CD4-positive, alpha-beta memory T cell (primary cell): Measurements from ENCODE around the gene DIS3L2. TPM values are rescaled to one million over a fixed set of nuclear protein-coding genes. Genes with fewer than 3 reads are reported as not detected.
A peak's percentile ranks its signal among the peaks of the same experiment; 100 is the strongest.

Experiments
- CTCF ChIA-PET: fragments of 350-600 bp; sonication (Branson Sonifier 250); formaldehyde crosslinking; loops from one replicate; lab custom pipeline; 2021; ENCODE audit warnings: inconsistent platforms; ENCODE audit not compliant: partially characterized antibody; lab: Charles Lee
- POLR2A ChIA-PET: fragments of 350-600 bp; sonication (Branson Sonifier 250); formaldehyde crosslinking; loops from one replicate; lab custom pipeline; 2021; ENCODE audit not compliant: partially characterized antibody; lab: Charles Lee
- DNase-seq, 5 donors: peaks; one replicate each; pipeline versions ENCODE4 v3.0.0 to v3.0.0-alpha.2; 2020 to 2022; ENCODE audit warnings: mixed read lengths in 1 of 5
- H3K27ac ChIP-seq: one replicate; pipeline ENCODE4 v1.7.0; 2013; ENCODE audit warnings: low read depth, low read length
- H3K27me3 ChIP-seq: 2 replicates; pipeline ENCODE4 v1.7.0; 2013; ENCODE audit warnings: mild to moderate bottlenecking, low read length, moderate library complexity; ENCODE audit not compliant: insufficient read depth
- H3K36me3 ChIP-seq: 2 replicates; pipeline ENCODE4 v1.7.0; 2013; ENCODE audit warnings: mild to moderate bottlenecking, low read length, moderate library complexity; ENCODE audit not compliant: insufficient read depth
- H3K4me1 ChIP-seq: 2 replicates; pipeline ENCODE4 v1.7.0; 2013; ENCODE audit warnings: mild to moderate bottlenecking, low read length, moderate library complexity; ENCODE audit not compliant: insufficient read depth
- H3K4me3 ChIP-seq, 2 donors: one replicate each; pipeline ENCODE4 v1.7.0; 2013; ENCODE audit warnings: low read length in 2 of 2, mild to moderate bottlenecking in 1 of 2
- H3K9me3 ChIP-seq, 2 donors: one replicate each; pipeline ENCODE4 v1.7.0; 2013; ENCODE audit warnings: low read length in 2 of 2, control low read depth in 1 of 2; ENCODE audit not compliant: control insufficient read depth in 1 of 2
- H3K27ac Mint-ChIP-seq, 7 donors: one replicate each; pipeline ENCODE4 v1.8.0; 2020 to 2021; ENCODE audit warnings: mixed read lengths in 7 of 7, mild to moderate bottlenecking in 6 of 7, inconsistent platforms in 3 of 7, moderate library complexity in 3 of 7
- H3K27me3 Mint-ChIP-seq, 2 donors: one replicate each; pipeline ENCODE4 v1.8.0; 2020 to 2021; ENCODE audit warnings: mixed read lengths in 2 of 2
- H3K36me3 Mint-ChIP-seq, 2 donors: one replicate each; pipeline ENCODE4 v1.8.0; 2020 to 2021; ENCODE audit warnings: mixed read lengths in 2 of 2, inconsistent platforms in 1 of 2, mild to moderate bottlenecking in 1 of 2
- H3K4me1 Mint-ChIP-seq, 4 donors: one replicate each; pipeline ENCODE4 v1.8.0; 2020 to 2021; ENCODE audit warnings: mixed read lengths in 4 of 4, mild to moderate bottlenecking in 1 of 4
- H3K4me3 Mint-ChIP-seq, 8 donors: one replicate each; pipeline ENCODE4 v1.8.0; 2020 to 2021; ENCODE audit warnings: mixed read lengths in 8 of 8, mild to moderate bottlenecking in 7 of 8, moderate library complexity in 6 of 8, inconsistent platforms in 3 of 8
- H3K9me3 Mint-ChIP-seq, 8 donors: one replicate each; pipeline ENCODE4 v1.8.0; 2020 to 2021; ENCODE audit warnings: mixed read lengths in 8 of 8, mild to moderate bottlenecking in 5 of 8, inconsistent platforms in 3 of 8, moderate library complexity in 1 of 8
- intact Hi-C: fragments of 100-400 bp; cut with micrococcal nuclease; formaldehyde crosslinking; loops from one replicate; pipeline ENCODE4 v1.15.1; 2023
- polyA plus RNA-seq, 2 donors: library from polyadenylated mRNA; unstranded; fragments of 300-500 nt; fragmentation: Illumina TruSeq; gene quantifications; one replicate each; pipeline ENCODE4 v1.2.3, GENCODE V29; 2021
- total RNA-seq, 2 experiments: library from RNA; stranded (reverse); gene quantifications; one replicate each; pipeline ENCODE4 v1.2.3, GENCODE V29; 2021

The DIS3L2 gene
- total and polyA plus RNA-seq, 4 experiments from 2014 or later: 16.0 to 59.7 (median 39.3) TPM

DNA sequence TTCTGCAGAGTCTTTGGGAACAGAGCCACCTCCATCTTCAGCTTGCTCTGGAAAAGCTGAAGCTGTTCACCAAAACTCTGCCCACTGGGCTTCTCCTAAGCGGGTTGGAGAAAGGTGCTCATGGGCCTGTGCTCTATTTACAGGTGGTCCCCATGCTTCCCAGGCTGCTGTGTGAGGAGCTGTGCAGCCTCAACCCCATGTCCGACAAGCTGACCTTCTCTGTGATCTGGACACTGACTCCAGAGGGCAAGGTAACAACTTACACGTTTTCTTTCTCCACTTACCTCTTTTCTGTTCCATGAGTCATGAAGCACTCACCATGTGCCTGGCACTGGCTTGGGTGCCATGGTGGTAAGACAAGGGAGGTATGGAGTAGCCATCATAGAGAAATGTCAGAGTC is 287.6 kb downstream of the DIS3L2 start:
- ChIA-PET CTCF (no interaction called here), POLR2A (no interaction called here)
- peaks cover 28 to 30% of the 10 kb centered on the region in 2 donors for H3K36me3 Mint-ChIP-seq
- H3K4me1 ChIP-seq: no peaks in the 10 kb centered on the region
- H3K27me3 Mint-ChIP-seq: no peaks in the 10 kb centered on the region
- DNase-seq: no peak
- H3K9me3 ChIP-seq: no peaks in the 10 kb centered on the region
- peak overlapping the region in 1 of 7 donors; percentile 9 for H3K27ac Mint-ChIP-seq
- no peaks in the 10 kb centered on the region for H3K4me1 Mint-ChIP-seq
- H3K27me3 ChIP-seq: no peaks in the 10 kb centered on the region
- no peaks in the 10 kb centered on the region for H3K9me3 Mint-ChIP-seq
- no peak overlapping the region for H3K27ac ChIP-seq
- H3K4me3 ChIP-seq: no peak overlapping the region
- no peaks in the 10 kb centered on the region for H3K36me3 ChIP-seq
- intact Hi-C loops: no loop called here
- no peak overlapping the region for H3K4me3 Mint-ChIP-seq

- no peaks in the 10 kb centered on the region for H3K4me1 ChIP-seq
- no peaks in the 10 kb centered on the region for H3K27me3 ChIP-seq
- DNase-seq: no peak
- H3K27ac ChIP-seq: no peak overlapping the region
- no peaks in the 10 kb centered on the region for H3K4me1 Mint-ChIP-seq
- CTCF ChIA-PET: no interaction called here
- no peaks in the 10 kb centered on the region for H3K9me3 Mint-ChIP-seq
- H3K27me3 Mint-ChIP-seq: no peaks in the 10 kb centered on the region
- H3K36me3 ChIP-seq: no peaks in the 10 kb centered on the region
- intact Hi-C loops: no loop called here
- H3K36me3 Mint-ChIP-seq: peaks cover 30 to 32% of the 10 kb centered on the region in 2 donors
- H3K27ac Mint-ChIP-seq: peak overlapping the region in 1 of 7 donors; percentile 49
- POLR2A ChIA-PET: no interaction called here
- H3K9me3 ChIP-seq: no peaks in the 10 kb centered on the region
- no peak overlapping the region for H3K4me3 ChIP-seq
- no peak overlapping the region for H3K4me3 Mint-ChIP-seq
Observed at GRCh38 chr2:232250246-232251175, 289.0 kb downstream of the DIS3L2 start.

DNA sequence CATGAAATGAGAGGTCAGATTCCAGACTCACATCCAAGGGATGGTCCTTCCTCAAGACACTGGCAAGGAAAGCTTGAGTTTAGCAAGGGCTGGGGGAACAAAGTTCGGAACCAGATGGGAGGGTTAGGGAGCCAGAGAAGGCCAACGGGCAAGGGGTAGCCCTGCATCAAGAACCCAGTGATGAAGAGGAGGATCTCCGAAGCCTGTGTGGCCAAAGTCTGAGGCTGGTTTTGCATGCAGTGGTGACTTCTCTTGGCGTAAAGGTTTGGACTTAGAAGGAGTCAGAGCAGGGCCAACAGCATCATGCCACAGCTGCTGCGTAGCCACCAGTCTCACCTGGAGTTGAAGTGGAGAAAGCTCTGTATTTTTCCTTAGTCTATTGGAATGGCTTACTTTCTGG is 293.5 kb downstream of the DIS3L2 start:
- POLR2A ChIA-PET: no interaction called here
- no peaks in the 10 kb centered on the region for H3K27me3 Mint-ChIP-seq
- intact Hi-C loops: no loop called here
- peaks cover 2% of the 10 kb centered on the region for H3K36me3 ChIP-seq
- H3K27ac Mint-ChIP-seq: peak overlapping the region in 1 of 7 donors; percentile 41
- no peaks in the 10 kb centered on the region for H3K9me3 ChIP-seq
- H3K9me3 Mint-ChIP-seq: no peaks in the 10 kb centered on the region
- CTCF ChIA-PET: no interaction called here
- H3K4me1 Mint-ChIP-seq: no peaks in the 10 kb centered on the region
- H3K36me3 Mint-ChIP-seq: peaks cover 34 to 37% of the 10 kb centered on the region in 2 donors
- H3K4me3 ChIP-seq: no peak overlapping the region
- no peak overlapping the region for H3K27ac ChIP-seq
- H3K27me3 ChIP-seq: no peaks in the 10 kb centered on the region
- no peak for DNase-seq
- no peaks in the 10 kb centered on the region for H3K4me1 ChIP-seq
- no peak overlapping the region for H3K4me3 Mint-ChIP-seq

DNA sequence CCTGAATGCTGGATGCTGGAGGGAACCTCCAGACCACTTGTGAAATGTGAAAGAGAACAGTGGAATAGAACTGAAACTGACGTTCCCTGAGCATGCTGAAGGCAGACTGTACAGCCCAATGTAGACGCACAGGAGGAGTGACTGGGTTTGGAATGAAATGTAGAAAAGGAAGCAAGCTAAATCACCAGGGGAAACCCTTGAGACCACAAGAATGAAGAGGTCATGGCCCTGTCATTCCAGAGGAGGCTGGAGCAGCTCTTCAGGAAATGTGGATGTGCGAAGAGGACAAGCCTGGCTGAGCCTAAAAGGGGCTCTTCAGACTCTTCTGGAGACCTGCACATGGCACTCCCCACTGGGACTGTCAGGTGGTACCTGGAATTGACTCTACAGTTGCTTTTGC is 298.6 kb downstream of the DIS3L2 start:
- H3K4me3 ChIP-seq: no peak overlapping the region
- DNase-seq: no peak
- H3K4me1 Mint-ChIP-seq: no peaks in the 10 kb centered on the region
- H3K27me3 ChIP-seq: no peaks in the 10 kb centered on the region
- H3K27me3 Mint-ChIP-seq: no peaks in the 10 kb centered on the region
- peaks cover 28% of the 10 kb centered on the region for H3K36me3 ChIP-seq
- H3K4me3 Mint-ChIP-seq: no peak overlapping the region
- ChIA-PET CTCF (no interaction called here), POLR2A (no interaction called here)
- intact Hi-C loops: no loop called here
- no peaks in the 10 kb centered on the region for H3K4me1 ChIP-seq
- H3K27ac Mint-ChIP-seq: peak overlapping the region in 2 of 7 donors; percentile 30 to 67
- H3K36me3 Mint-ChIP-seq: peaks cover 50 to 53% of the 10 kb centered on the region in 2 donors
- no peaks in the 10 kb centered on the region for H3K9me3 ChIP-seq
- peaks cover 0 to 2% (median 0%) of the 10 kb centered on the region in 8 donors for H3K9me3 Mint-ChIP-seq
- H3K27ac ChIP-seq: no peak overlapping the region

DNA sequence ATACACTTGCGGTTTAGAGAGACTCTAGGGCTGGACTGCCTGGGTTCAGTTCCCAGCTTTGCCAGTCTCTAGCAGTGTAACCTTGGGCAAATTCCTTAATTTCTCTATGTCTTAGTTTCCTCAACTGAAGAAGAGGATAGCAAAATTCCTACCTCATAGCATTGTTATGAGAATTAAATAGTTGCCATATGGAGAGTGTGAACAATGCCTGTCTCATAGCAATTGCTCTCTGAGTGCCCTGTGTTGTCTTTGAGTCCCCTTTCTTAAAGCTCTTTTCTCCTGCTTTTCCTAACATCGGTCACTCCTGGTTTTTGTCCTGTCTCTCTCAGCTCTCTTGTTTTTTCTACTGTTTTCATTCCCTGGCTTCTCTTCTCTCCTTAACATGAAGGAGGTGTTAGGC is 300.3 kb downstream of the DIS3L2 start:
- Mint-ChIP-seq H3K4me1 (no peaks in the 10 kb centered on the region), H3K9me3 (peaks cover 0 to 2% (median 0%) of the 10 kb centered on the region in 8 donors), H3K36me3 (peaks cover 56 to 64% of the 10 kb centered on the region in 2 donors), H3K27me3 (no peaks in the 10 kb centered on the region), H3K27ac (peak overlapping the region in 2 of 7 donors; percentile 16 to 62), H3K4me3 (no peak overlapping the region)
- Histone ChIP-seq H3K27me3 (no peaks in the 10 kb centered on the region), H3K9me3 (no peaks in the 10 kb centered on the region), H3K36me3 (peaks cover 28% of the 10 kb centered on the region), H3K4me1 (no peaks in the 10 kb centered on the region), H3K4me3 (no peak overlapping the region), H3K27ac (no peak overlapping the region)
- ChIA-PET POLR2A (no interaction called here), CTCF (interaction anchor here (1.0 kb wide), 1 partner anchor 10 kb away, joined by 3 read pairs; no protein-coding TSS in a partner anchor)
- intact Hi-C loops: no loop called here
- DNase-seq: no peak

- H3K27ac ChIP-seq: no peak overlapping the region
- peaks cover 28% of the 10 kb centered on the region for H3K36me3 ChIP-seq
- no peaks in the 10 kb centered on the region for H3K27me3 ChIP-seq
- Mint-ChIP-seq H3K4me3 (no peak overlapping the region), H3K4me1 (no peaks in the 10 kb centered on the region), H3K27ac (no peak overlapping the region), H3K36me3 (peaks cover 56 to 70% of the 10 kb centered on the region in 2 donors), H3K9me3 (peaks cover 0 to 2% (median 0%) of the 10 kb centered on the region in 8 donors), H3K27me3 (no peaks in the 10 kb centered on the region)
- H3K9me3 ChIP-seq: no peaks in the 10 kb centered on the region
- H3K4me1 ChIP-seq: no peaks in the 10 kb centered on the region
- H3K4me3 ChIP-seq: no peak overlapping the region
- DNase-seq: no peak
- ChIA-PET CTCF (interaction anchor here (1.0 kb wide), 1 partner anchor 176 kb away, joined by 3 read pairs; no protein-coding TSS in a partner anchor), POLR2A (no interaction called here)
- intact Hi-C loops: no loop called here
Observed at GRCh38 chr2:232263295-232263694, 301.8 kb downstream of the DIS3L2 start.

GRCh38 chr2:232264081-232264480 is 302.6 kb downstream of the DIS3L2 start:
- intact Hi-C loops: no loop called here
- no peak for DNase-seq
- no peaks in the 10 kb centered on the region for H3K4me1 ChIP-seq
- POLR2A ChIA-PET: no interaction called here
- CTCF ChIA-PET: interaction anchor here (1.0 kb wide), 1 partner anchor 175 kb away, joined by 3 read pairs; no protein-coding TSS in a partner anchor
- H3K27me3 ChIP-seq: no peaks in the 10 kb centered on the region
- Mint-ChIP-seq H3K27ac (no peak overlapping the region), H3K4me1 (no peaks in the 10 kb centered on the region), H3K4me3 (no peak overlapping the region), H3K27me3 (no peaks in the 10 kb centered on the region), H3K36me3 (peaks cover 51 to 67% of the 10 kb centered on the region in 2 donors), H3K9me3 (peaks cover 0 to 2% (median 0%) of the 10 kb centered on the region in 8 donors)
- H3K9me3 ChIP-seq: no peaks in the 10 kb centered on the region
- H3K4me3 ChIP-seq: no peak overlapping the region
- no peak overlapping the region for H3K27ac ChIP-seq
- peaks cover 28% of the 10 kb centered on the region for H3K36me3 ChIP-seq
